GM08714 (cell line): ENCODE data around the gene LY6G6F.
A peak's percentile ranks its signal among the peaks of the same experiment; 100 is the strongest.

Source experiments
- H3K4me3 ChIP-seq: fragments of 200-500 bp; sonication (Bioruptor generic); 2 replicates; pipeline ENCODE4 v1.5.1; 2014; ENCODE audit warnings: mild to moderate bottlenecking, low read length, inconsistent platforms
- ZNF274 ChIP-seq: IDR thresholded peaks from 2 replicates; pipeline ENCODE4 v1.6.1; 2012; ENCODE audit warnings: mild to moderate bottlenecking, low read depth, low read length

Gene LY6G6F

GRCh38 chr6:31729979-31730630, 23.4 kb downstream of the LY6G6F start:
- TF ChIP-seq ZNF274, result no peak
- peak overlapping the region; percentile 52; the same call in 1 of the 2 replicates for H3K4me3 ChIP-seq

GRCh38 chr6:31730631-31731086, 24.0 kb downstream of the LY6G6F start:
- no peak overlapping the region; the same call in 1 of the 2 replicates for H3K4me3 ChIP-seq
- TF ChIP-seq ZNF274, result no peak

GRCh38 chr6:31732029-31732428, 25.4 kb downstream of the LY6G6F start:
- no peak overlapping the region for H3K4me3 ChIP-seq
- no peak for TF ChIP-seq ZNF274

GRCh38 chr6:31733734-31734133, 27.1 kb downstream of the LY6G6F start:
- no peak for TF ChIP-seq ZNF274

GRCh38 chr6:31734247-31734820, 27.7 kb downstream of the LY6G6F start:
- no peak for TF ChIP-seq ZNF274
- peak overlapping the region; percentile 79 for H3K4me3 ChIP-seq

More at GRCh38 chr6:31733734-31734133, 27.1 kb downstream of the LY6G6F start:
- H3K4me3 ChIP-seq, result peak overlapping the region; percentile 79; the same call in 1 of the 2 replicates

GRCh38 chr6:31734821-31735406, 28.2 kb downstream of the LY6G6F start:
- peak overlapping the region; percentile 79 for H3K4me3 ChIP-seq
- TF ChIP-seq ZNF274, result no peak

- no peak for TF ChIP-seq ZNF274
Observed at GRCh38 chr6:31736021-31736767, 29.5 kb downstream of the LY6G6F start, which contains the start of gene CLIC1. Gene CLIC1, minus strand, starts transcription at chr6:31736530. Its CDS starts 230 bp downstream, at chr6:31736300.

GRCh38 chr6:31736768-31737314, 30.2 kb downstream of the LY6G6F start:
- peak overlapping the region; percentile 79 for H3K4me3 ChIP-seq
- no peak for TF ChIP-seq ZNF274

More at GRCh38 chr6:31736021-31736767, 29.5 kb downstream of the LY6G6F start, which contains the start of gene CLIC1:
- peak within 1 kb of the TSS; percentile 79 for H3K4me3 ChIP-seq

GRCh38 chr6:31737315-31737990, 30.8 kb downstream of the LY6G6F start:
- peak overlapping the region; percentile 79; the same call in 1 of the 2 replicates for H3K4me3 ChIP-seq
- TF ChIP-seq ZNF274, result no peak

- no peak for TF ChIP-seq ZNF274
- peak overlapping the region; percentile 79; the same call in 1 of the 2 replicates for H3K4me3 ChIP-seq
Observed at GRCh38 chr6:31737991-31738979, 31.6 kb downstream of the LY6G6F start.

GRCh38 chr6:31739639-31740396, 33.2 kb downstream of the LY6G6F start, which contains the start of gene MSH5:
Gene MSH5, plus strand, starts transcription at chr6:31740005. Its CDS starts 462 bp downstream, at chr6:31740467.
- H3K4me3 ChIP-seq, result peak within 1 kb of the TSS; percentile 73
- no peak for TF ChIP-seq ZNF274
